ENCODE data around the gene GALNT17.

Gene GALNT17

DNA sequence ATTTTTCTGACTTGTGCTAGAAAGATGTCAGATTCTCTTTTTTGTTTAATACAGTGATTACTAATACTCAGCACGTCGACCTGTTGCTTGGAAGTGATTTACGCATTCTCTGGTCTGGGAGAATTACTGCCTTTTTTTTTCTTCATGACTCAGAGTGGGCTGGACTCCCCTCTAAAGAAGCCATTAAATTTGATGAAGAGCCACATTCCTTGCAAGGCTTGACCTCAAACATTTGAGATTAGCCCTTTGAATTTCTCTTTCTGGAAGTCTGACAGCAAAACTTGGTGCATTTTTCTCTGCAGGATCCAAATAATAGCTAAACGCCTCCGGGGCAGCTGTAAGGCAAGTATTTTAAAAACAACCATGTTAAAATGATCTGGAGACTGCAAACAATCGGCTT, 171.6 kb downstream of the GALNT17 start:
- no peak overlapping the region for H3K27ac Mint-ChIP-seq
- no peak for DNase-seq
- H3K4me1 Mint-ChIP-seq, result no peaks in the 10 kb centered on the region
- H3K4me3 Mint-ChIP-seq, result no peak overlapping the region
- no peaks in the 10 kb centered on the region for H3K36me3 Mint-ChIP-seq
- no peaks in the 10 kb centered on the region for H3K27me3 Mint-ChIP-seq
- CTCF ChIA-PET, result no interaction called here
- H3K9me3 Mint-ChIP-seq, result peaks cover 24% of the 10 kb centered on the region

DNA sequence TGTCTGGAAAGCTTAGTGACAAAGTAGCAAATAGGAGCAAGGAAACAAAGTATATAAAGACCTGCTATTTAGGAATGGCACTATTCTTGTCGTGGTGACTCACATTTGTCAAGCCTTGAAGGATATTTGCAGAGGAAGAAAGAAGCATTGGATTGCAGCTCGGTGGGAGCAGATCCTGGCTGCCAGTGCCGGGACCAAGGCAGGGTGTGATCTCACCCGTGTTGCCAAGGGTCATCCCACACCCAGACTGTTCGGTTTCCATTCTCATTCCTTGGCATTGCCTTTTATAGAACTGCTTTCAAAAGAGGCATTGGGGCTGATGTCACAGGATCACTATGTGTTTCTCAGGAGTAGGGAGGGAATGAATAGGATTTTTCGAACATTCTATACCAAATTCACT, 176.2 kb downstream of the GALNT17 start:
- peaks cover 28% of the 10 kb centered on the region for H3K9me3 Mint-ChIP-seq
- H3K27me3 Mint-ChIP-seq, result no peaks in the 10 kb centered on the region
- H3K4me3 Mint-ChIP-seq, result no peak overlapping the region
- no peaks in the 10 kb centered on the region for H3K36me3 Mint-ChIP-seq
- DNase-seq, result no peak
- H3K27ac Mint-ChIP-seq, result no peak overlapping the region
- CTCF ChIA-PET, result no interaction called here
- no peaks in the 10 kb centered on the region for H3K4me1 Mint-ChIP-seq

DNA sequence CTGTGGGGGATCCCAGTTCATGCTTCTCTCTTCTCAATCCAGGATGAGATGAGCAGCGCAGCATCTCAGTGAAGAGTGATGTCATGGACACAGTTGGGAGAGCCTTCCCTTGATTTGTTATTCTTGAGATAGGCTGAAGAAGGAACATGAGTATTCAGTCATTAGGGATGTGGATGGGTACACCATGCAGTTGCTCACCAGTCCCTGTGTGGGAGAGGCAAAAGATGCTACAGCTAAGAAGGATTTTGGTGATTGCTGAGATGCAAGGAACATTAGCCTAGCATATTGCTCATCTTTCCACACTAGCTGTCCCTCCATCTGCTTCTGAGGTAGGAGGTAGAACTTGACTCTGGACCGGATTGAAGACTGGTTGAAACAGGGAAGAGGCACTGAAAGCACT, 179.6 kb downstream of the GALNT17 start:
- Mint-ChIP-seq H3K9me3 (peaks cover 43% of the 10 kb centered on the region), H3K27me3 (no peaks in the 10 kb centered on the region), H3K36me3 (no peaks in the 10 kb centered on the region), H3K4me3 (no peak overlapping the region), H3K27ac (no peak overlapping the region), H3K4me1 (no peaks in the 10 kb centered on the region)
- CTCF ChIA-PET, result no interaction called here
- DNase-seq, result no peak

DNA sequence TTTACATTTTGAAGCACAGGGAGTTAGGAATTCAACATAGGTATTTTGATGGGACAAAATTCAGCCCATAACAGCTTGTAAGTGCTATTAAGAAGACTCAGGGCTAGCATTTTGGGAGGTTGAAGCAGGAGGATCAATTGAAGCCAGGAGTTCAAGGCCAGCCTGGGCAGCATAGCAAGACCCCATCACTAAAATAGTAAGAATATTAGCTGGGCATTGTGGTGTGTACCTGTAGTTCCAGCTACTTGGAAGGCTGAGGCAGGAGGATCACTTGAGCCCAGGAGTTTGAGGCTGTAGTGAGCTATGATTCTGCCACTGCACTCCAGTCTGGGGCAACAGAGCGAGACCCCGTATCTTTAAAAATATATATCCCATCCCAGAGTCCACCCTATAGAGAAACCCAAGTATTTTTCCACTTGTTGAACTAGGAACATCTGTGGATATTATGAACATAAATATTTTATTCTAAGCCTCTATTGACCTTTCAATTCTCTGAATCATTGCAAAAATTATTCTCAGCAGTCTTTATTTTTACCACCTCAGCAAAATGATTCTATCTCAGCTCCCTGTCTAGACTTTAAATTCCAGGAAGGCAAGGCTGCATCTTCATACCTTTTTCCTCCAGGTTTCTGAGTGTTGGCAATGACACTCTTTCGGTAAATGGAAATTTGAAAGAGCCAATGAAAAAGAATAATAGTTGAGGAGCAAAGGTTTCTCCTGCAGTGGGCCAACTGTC, 181.0 kb downstream of the GALNT17 start:
- Mint-ChIP-seq H3K27ac (no peak overlapping the region), H3K27me3 (no peaks in the 10 kb centered on the region), H3K4me1 (no peaks in the 10 kb centered on the region), H3K9me3 (peaks cover 42% of the 10 kb centered on the region), H3K36me3 (no peaks in the 10 kb centered on the region), H3K4me3 (no peak overlapping the region)
- CTCF ChIA-PET, result no interaction called here
- no peak for DNase-seq

DNA sequence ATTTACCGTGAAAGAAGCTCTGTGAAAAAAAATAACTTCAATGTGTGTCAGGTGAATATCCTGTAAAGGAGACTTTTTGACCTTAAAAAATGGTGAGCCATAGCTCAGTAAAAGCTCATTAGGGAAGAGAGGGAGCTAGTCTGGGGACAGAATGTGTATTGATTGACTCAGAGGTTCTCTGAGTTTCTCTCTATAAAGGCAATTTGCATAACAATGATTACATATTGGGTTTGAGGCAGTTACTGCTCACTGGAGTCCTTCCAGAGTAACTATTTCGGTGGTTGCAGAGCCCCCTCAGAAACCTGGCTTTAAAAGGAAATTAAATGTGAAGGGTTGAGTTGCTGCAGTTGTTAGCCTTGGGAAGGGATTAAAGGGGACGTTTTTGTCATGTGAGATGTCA, 181.6 kb downstream of the GALNT17 start:
- Mint-ChIP-seq H3K36me3 (no peaks in the 10 kb centered on the region), H3K4me1 (no peaks in the 10 kb centered on the region), H3K4me3 (no peak overlapping the region), H3K9me3 (peaks cover 38% of the 10 kb centered on the region), H3K27ac (no peak overlapping the region), H3K27me3 (no peaks in the 10 kb centered on the region)
- CTCF ChIA-PET, result no interaction called here
- DNase-seq, result no peak

DNA sequence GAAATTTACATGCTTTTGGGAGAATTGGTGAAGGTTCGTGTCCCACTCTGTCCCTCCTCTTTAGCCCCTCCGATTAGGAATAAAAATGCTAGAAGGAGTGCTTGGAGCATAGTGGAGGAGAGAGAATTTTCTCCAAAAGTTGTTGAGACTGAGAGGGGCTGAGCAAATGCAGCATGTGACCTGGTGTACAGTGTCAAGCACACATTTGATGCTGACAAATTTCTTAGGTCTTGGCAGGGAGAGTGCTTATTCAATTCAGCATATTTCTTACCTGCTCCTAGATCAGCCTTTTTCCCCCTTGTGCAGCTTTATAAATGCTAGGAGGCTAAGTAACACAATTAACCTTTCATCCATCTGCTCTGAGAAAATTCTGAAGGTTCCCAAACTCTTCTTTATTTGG, 189.0 kb downstream of the GALNT17 start:
- no peaks in the 10 kb centered on the region for H3K27me3 Mint-ChIP-seq
- no peak overlapping the region for H3K4me3 Mint-ChIP-seq
- CTCF ChIA-PET, result no interaction called here
- H3K9me3 Mint-ChIP-seq, result peaks cover 30% of the 10 kb centered on the region
- no peak for DNase-seq
- H3K27ac Mint-ChIP-seq, result no peak overlapping the region
- H3K36me3 Mint-ChIP-seq, result no peaks in the 10 kb centered on the region
- no peaks in the 10 kb centered on the region for H3K4me1 Mint-ChIP-seq

DNA sequence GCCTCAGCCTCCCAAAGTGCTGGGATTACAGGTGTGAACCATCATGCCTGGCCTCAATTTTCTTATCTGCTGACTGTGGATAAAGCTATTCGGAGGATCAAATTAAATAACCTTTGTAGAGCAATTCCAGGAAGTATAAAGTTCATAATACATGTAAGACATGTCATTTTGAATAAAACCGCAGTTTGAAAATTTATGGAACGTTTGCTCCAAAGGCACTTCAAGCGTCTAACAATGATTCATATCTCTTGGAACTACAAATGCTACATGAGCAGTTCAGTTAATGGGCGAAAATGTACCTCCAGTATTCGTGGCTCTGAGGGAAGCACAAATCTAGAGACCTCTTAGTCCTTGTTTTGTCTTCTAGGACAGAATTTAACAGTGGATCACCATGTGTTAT, 190.3 kb downstream of the GALNT17 start:
- H3K9me3 Mint-ChIP-seq, result peaks cover 26% of the 10 kb centered on the region
- H3K4me3 Mint-ChIP-seq, result no peak overlapping the region
- no peak overlapping the region for H3K27ac Mint-ChIP-seq
- DNase-seq, result no peak
- H3K27me3 Mint-ChIP-seq, result no peaks in the 10 kb centered on the region
- no peaks in the 10 kb centered on the region for H3K36me3 Mint-ChIP-seq
- CTCF ChIA-PET, result no interaction called here
- H3K4me1 Mint-ChIP-seq, result no peaks in the 10 kb centered on the region

DNA sequence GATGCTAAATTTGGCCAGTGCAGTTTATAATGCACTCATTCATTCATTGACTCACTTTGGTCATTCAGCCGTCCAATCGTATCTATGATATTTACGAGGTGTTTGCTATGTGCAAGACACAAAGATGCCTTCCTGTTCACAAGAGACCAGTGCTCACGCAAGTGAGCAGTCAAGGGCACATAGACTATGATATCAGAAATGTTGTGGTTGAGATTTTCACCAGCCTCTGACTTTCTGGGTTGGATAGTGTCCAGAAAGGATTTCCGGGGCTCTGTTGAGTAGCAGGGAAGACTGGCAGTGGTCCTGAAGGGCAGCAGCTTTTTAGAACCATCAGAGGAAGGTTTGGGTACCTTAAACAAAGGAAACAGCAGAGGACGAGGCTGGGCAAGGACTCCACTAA, 191.8 kb downstream of the GALNT17 start:
- DNase-seq, result no peak
- peak overlapping the region; percentile 34 for H3K27ac Mint-ChIP-seq
- H3K27me3 Mint-ChIP-seq, result no peaks in the 10 kb centered on the region
- H3K4me1 Mint-ChIP-seq, result no peaks in the 10 kb centered on the region
- peaks cover 24% of the 10 kb centered on the region for H3K9me3 Mint-ChIP-seq
- H3K36me3 Mint-ChIP-seq, result no peaks in the 10 kb centered on the region
- no peak overlapping the region for H3K4me3 Mint-ChIP-seq
- CTCF ChIA-PET, result no interaction called here

DNA sequence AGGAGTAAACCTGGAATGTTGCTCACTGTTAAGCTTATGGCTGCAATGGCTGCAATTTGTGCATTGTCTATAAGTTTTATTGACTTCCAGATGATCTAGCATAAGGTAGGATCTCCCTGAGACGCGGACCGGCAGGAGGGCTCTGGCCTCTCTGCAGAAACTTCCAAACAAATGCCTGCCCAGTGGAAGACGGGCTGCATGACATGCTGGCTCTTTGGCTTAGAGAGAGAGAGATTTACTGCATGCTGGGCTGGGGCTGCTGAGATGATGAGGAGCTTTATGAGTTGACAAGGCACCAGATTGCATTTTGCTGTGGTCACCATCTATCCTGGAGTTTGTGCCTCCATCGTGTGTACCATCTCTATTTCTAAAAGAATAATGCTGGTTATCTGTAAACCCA, 193.2 kb downstream of the GALNT17 start:
- CTCF ChIA-PET, result no interaction called here
- no peak overlapping the region for H3K4me3 Mint-ChIP-seq

DNA sequence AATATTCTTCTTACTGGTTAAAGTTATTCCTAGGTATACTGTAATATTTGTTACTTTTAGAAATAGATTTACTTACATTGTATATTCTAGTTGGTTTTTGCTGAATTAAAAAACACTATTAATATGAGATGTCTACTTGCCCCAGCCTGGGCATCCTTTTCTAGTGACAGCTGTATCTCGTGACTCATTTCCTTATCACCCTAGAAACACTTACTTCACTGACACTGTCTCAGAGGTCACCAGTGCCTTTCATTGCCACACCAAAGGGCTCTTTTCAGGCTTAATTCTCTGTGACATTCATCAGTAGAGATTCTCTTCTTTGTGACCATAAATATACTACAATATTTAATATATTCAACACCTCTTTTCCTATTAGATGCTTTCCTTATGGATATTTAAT, 194.7 kb downstream of the GALNT17 start:
- CTCF ChIA-PET, result no interaction called here
- Mint-ChIP-seq H3K9me3 (peaks cover 23% of the 10 kb centered on the region), H3K36me3 (no peaks in the 10 kb centered on the region), H3K4me1 (no peaks in the 10 kb centered on the region), H3K4me3 (no peak overlapping the region), H3K27me3 (no peaks in the 10 kb centered on the region), H3K27ac (no peak overlapping the region)
- no peak for DNase-seq

More for the DNA sequence above, 193.2 kb downstream of the GALNT17 start:
- H3K9me3 Mint-ChIP-seq, result peaks cover 19% of the 10 kb centered on the region
- no peaks in the 10 kb centered on the region for H3K36me3 Mint-ChIP-seq
- no peak overlapping the region for H3K27ac Mint-ChIP-seq
- no peaks in the 10 kb centered on the region for H3K27me3 Mint-ChIP-seq
- DNase-seq, result no peak
- H3K4me1 Mint-ChIP-seq, result no peaks in the 10 kb centered on the region

DNA sequence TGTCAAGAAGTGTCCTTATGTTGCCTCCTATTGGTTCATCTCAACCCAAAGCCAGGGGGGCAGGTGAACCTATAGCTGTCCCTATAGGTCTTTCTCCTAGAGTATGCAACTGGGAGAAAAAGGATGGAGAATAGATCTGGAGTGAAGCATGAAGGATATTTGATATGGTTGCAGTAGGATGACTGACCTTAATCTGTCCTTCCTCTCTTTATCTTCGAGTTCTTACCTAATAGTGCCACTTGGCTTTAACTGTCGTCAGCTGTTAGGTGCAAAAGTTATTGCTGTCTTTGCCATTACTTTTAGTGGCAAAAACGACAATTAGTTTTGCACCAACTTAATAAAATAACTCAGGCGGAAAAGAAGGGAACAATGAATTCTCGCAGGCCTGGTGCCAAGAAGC, 196.0 kb downstream of the GALNT17 start:
- H3K9me3 Mint-ChIP-seq, result peaks cover 22% of the 10 kb centered on the region
- CTCF ChIA-PET, result no interaction called here
- H3K36me3 Mint-ChIP-seq, result no peaks in the 10 kb centered on the region
- H3K27me3 Mint-ChIP-seq, result no peaks in the 10 kb centered on the region
- no peaks in the 10 kb centered on the region for H3K4me1 Mint-ChIP-seq
- DNase-seq, result no peak
- H3K27ac Mint-ChIP-seq, result no peak overlapping the region
- H3K4me3 Mint-ChIP-seq, result no peak overlapping the region

DNA sequence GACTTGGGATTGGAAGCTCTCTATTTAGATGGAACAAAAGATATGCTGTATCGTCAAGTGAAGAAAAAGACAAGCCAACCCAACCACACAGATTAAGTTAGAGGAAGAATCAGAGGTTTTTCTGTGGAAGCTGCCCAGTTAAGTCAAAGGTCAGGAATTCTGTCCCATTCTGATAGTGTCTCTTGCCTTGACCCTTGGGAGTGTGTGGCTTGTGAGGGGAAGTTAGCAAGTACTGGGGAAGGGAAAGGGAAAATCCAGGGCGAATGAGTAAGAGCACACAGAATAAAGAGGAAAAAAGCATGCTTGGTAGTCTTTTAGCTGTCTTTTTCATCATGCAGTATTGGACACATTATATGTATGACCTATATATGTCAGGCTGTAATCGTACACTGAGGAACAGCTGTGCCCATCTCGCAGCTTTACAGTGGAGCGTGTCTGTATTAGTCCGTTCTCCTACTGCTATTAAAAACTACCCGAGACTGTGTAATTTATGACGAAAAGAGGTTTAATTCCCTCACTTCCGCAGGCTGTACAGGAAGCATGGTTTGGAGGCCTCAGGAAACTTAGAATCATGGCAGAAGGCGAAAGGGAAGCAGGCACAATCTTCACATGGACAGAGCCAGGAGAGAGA, 197.2 kb downstream of the GALNT17 start:
- Mint-ChIP-seq H3K4me3 (no peak overlapping the region), H3K27me3 (no peaks in the 10 kb centered on the region), H3K27ac (no peak overlapping the region), H3K4me1 (no peaks in the 10 kb centered on the region), H3K9me3 (peaks cover 18% of the 10 kb centered on the region), H3K36me3 (no peaks in the 10 kb centered on the region)
- no peak for DNase-seq
- CTCF ChIA-PET, result no interaction called here

DNA sequence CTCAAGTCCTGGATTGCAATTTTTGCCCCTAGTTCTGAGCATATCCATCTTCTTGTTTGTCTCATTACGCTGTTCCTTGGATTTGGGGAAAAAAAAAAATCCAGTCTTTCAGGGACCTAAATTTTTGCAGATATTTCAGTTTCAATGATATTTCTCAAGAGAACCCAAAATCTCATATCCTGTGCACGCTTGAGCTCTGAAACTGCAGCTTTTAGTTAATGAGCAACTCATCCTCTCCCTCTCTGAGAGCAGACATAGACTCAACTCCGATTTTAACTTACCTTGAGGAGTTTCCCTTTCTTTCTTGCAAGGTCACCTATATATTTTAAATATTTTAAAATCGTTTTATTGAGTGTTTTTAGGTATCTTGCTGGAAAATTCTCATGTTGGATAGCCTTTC, 200.3 kb downstream of the GALNT17 start:
- H3K9me3 Mint-ChIP-seq, result peaks cover 17% of the 10 kb centered on the region
- no peaks in the 10 kb centered on the region for H3K27me3 Mint-ChIP-seq
- H3K4me3 Mint-ChIP-seq, result no peak overlapping the region
- CTCF ChIA-PET, result no interaction called here
- no peaks in the 10 kb centered on the region for H3K36me3 Mint-ChIP-seq
- no peak overlapping the region for H3K27ac Mint-ChIP-seq
- H3K4me1 Mint-ChIP-seq, result no peaks in the 10 kb centered on the region
- no peak for DNase-seq

DNA sequence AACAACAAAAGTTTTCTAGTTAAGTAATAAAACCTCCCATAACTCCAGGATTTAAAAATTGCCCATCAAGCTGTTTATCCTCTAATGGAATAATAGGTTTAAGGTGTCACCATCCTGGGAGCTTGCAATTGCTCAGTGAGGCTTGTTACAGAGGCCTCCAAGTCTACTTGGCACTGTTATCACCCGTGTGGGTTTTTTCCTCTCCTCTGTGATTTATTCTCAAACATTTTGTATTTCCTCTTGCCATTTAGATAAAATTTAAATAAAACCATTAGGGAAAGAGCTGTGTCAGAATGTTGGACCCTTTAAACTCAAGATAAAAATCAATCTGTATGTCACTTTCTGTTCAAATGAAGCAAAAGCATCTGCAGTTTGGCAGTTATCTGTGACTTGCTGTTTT, 202.6 kb downstream of the GALNT17 start:
- Mint-ChIP-seq H3K4me3 (no peak overlapping the region), H3K4me1 (no peaks in the 10 kb centered on the region), H3K9me3 (peaks cover 21% of the 10 kb centered on the region), H3K27me3 (no peaks in the 10 kb centered on the region), H3K27ac (no peak overlapping the region), H3K36me3 (no peaks in the 10 kb centered on the region)
- CTCF ChIA-PET, result no interaction called here
- no peak for DNase-seq

DNA sequence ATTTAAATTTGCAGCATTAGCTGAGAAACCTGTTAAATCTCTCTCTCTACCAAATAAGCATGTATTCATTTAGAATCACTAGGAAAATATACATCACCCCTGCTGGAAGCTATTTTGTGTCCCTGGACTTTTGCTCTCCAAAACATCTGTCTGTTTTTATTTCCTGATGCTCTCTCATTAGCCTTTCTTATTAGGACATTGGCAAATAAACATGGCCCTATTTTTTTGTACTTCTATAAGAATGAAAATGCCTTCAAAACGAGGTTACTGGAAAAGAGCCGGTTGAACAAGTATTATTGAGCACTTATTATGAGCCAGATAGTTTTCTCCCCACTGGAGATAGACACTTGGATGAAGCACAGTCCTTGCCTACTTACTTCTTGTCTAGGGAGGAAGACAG, 206.9 kb downstream of the GALNT17 start:
- H3K4me1 Mint-ChIP-seq, result no peaks in the 10 kb centered on the region
- H3K9me3 Mint-ChIP-seq, result peaks cover 23% of the 10 kb centered on the region
- CTCF ChIA-PET, result no interaction called here
- no peak for DNase-seq
- H3K27ac Mint-ChIP-seq, result no peak overlapping the region
- H3K4me3 Mint-ChIP-seq, result no peak overlapping the region
- no peaks in the 10 kb centered on the region for H3K27me3 Mint-ChIP-seq
- H3K36me3 Mint-ChIP-seq, result no peaks in the 10 kb centered on the region

Measured in activated naive CD4-positive, alpha-beta T cell treated with anti-CD3 and anti-CD28 coated beads, Interleukin-2, amount 10 ng/mL, durations not matched to agents 7 days and 5 days (primary cell).